HT-29 (cell line): ENCODE data around the gene BCAR3. TPM values are rescaled to one million over a fixed set of nuclear protein-coding genes. Genes with fewer than 3 reads are reported as not detected.

Source experiments
- DNase-seq: peaks from one replicate; pipeline ENCODE4 v3.0.0-alpha.2; 2015; ENCODE audit warnings: low spot score
- total RNA-seq: library from RNA; depleted of rRNA; stranded (reverse); fragments of >200 nt; shearing (Covaris generic); gene quantifications from 2 replicates; pipeline ENCODE4 v1.2.3, GENCODE V29; 2014

Gene BCAR3
- total RNA-seq, 1 experiment from 2014 or later = 49.4 TPM

DNA sequence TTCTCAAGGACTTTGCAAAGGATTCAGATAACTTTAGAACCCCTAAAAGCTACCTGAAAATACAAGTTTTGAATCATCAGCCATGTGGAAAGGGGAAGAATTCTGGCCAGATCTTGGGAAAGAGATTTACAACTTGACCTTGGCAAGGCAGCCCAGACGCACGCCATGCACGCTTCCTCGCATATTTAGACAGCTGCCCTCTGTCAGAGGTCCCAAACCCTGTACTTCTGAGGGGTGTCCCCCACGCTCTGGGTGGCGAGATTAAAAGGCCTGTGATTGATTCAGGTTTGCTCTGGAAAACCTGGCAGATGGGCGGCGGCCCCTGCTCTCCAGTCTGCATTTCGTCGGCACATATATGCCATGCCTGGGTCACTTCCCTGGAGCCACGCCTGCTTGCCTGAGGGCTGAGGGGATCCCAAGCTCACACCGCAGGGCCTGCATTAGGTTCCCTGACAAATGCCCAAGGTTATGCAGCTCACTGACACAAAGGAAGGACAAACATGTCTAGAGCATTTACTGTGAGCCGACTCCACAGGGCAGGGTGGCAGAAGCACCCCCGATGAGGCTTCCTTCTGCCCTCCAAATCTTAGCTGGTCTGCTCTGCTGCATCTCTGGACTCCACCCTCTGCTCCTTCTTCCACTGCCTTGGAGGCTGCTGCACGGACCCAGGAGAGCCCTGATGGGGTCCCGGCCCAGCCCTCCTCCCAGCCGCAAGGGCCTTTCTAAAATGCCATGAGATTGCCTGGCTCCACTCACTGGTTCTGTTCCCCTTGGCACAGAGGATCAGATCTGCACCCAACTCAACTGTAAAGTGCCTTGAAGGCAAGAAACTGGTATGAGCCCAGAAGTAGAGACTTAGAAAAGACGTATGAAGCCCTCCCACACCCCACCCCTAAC, 103.9 kb downstream of the BCAR3 start:
- no peak for DNase-seq

GRCh38 chr1:93576746-93577145, 104.9 kb downstream of the BCAR3 start:
- DNase-seq = no peak

GRCh38 chr1:93576346-93576745, 105.3 kb downstream of the BCAR3 start:
- no peak for DNase-seq

GRCh38 chr1:93575621-93576284, 105.9 kb downstream of the BCAR3 start:
- DNase-seq = no peak

DNA sequence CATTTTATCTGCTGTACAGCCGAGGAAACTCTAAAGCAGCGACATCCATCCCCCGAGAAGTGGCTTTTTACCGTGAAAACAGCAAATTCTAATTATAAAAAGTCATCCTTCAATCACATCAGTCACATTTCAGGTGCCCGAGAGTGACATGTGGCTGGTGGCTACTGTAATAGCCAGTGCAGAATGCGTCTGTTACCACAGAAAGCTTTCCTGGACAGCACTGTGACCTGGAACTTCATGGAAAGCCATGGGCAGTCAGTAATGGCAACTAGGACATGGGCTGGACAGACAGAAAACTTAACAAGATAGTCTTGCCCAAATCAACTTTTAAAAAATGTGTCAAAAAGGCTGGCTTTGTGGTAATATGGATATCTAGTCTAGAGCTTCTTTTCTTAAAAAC, 106.6 kb downstream of the BCAR3 start:
- DNase-seq = no peak

DNA sequence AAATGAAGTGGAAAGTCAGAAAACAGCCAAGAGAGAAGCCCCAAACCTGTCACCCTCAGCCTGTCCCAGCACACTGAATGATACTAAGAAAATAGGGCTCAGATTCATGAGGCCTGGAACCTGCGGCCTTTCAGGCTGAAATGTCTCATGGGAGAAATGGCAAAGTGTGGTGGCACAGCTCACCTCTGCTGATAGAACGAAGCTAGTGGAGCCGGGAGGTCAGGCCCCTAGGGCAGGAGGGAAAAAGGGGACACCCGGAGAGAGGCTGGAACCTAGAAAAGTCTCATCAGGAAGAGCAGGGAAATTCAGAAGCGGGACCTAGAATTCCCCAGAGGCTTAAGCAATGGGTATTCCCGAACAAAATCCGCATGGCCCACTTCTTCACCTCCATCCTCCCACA, 107.1 kb downstream of the BCAR3 start:
- DNase-seq = no peak

DNA sequence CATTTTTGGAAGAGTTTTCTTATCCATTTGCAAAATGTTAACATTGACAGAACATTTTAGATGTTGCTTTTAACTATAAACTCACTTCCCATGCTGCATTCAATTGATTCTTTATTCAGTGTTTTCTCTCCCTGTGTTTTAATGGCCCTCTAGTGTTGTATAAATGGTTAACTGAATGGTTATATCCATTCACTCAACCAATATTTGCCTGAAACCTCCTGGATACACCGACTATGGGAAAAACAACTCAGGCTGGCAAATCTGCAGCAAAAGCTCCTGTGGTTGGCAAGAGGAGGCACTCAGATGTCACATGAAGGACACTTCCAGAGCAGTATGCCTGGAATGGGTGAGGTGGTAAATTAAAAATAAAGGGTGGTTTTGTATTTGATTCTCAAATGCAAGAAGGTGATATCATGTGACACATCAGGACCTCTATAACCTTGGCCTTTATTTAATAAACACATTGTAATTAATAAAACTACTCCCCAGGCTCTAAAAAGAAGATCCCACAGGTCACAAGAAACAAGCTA, 107.6 kb downstream of the BCAR3 start:
- no peak for DNase-seq

DNA sequence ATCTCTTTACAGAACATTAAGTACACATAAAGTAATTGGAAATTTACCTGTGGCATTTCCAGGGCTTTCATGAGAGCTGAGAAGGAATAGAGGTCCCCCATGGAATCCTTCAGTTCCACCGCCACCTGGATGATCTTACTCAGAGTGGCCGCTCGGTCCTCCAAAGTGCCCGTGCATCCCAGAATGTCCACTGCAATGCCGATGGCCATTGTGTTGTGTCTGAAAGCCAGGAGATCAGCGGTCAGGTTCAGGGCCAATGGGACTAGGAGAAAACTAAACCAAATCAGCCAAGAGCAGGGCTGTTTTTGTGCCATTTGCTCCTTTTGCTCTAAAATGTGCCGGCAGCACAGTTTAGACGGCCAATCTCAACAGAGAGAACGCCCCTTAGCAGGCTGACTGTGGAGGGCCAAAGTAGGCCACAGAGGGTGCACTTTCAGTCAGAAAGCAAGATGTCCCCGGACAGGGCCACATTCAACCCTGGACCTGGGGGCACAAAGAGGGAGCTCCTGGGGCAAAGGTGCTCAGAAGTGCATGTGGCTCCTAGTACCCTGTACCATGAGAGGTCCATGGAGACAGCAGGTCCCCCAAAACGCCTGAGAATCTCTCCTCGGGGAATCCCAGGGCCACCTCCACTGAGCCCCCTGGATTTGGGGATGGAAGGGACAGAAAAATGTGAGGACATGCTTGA, 109.9 kb downstream of the BCAR3 start:
- DNase-seq = no peak

DNA sequence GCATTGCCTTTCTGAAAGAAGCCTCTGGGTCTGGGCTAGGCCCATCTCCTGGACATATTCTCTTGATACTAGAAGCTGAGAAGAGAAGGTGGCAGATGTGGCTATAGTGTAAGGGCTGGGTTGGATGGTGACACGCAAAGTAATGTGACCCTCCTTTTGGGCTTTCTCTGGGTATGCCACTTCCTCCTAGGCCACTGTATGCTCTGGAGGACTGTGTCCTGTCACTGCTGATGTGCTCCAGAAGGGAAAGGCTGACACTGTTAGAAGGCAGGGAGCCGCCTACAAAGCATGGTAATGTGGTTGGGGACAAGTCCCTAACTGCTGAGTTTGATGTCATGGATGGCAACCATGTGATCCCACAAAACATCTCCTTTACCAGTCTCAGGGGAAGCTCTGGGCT, 112.1 kb downstream of the BCAR3 start:
- no peak for DNase-seq

GRCh38 chr1:93567255-93567918, 114.2 kb downstream of the BCAR3 start:
- no peak for DNase-seq

- DNase-seq = no peak
Observed at GRCh38 chr1:93566227-93566626, 115.4 kb downstream of the BCAR3 start.

- DNase-seq = no peak
Observed at GRCh38 chr1:93565496-93566206, 116.0 kb downstream of the BCAR3 start.

DNA sequence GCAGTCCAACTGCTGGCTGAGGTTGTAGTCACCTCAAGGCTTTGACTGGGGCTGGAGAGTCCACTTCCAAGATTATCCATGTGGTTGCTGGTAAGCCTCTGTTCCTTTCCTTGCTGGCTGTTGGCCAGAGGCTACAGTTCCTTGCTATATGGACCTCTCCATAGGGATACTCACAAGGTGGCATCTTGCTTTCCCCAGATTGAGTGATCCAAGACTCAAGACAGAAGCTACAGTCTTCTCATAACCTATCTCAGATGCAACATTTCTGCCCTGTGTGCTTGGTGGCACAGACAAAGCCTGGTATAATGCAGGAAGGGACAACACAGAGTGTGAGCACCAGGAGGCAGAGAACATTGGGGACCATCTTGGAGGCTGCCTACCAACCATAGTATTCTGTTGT, 121.9 kb downstream of the BCAR3 start:
- no peak for DNase-seq

- DNase-seq = no peak
Observed at GRCh38 chr1:93559045-93559444, 122.6 kb downstream of the BCAR3 start.

- DNase-seq = peak; percentile 64
Observed at GRCh38 chr1:93556291-93556690, 125.3 kb downstream of the BCAR3 start.

GRCh38 chr1:93554883-93555872, 126.5 kb downstream of the BCAR3 start:
- peak; percentile 26 for DNase-seq

GRCh38 chr1:93553886-93554490, 127.6 kb downstream of the BCAR3 start:
- peak; percentile 92 for DNase-seq

GRCh38 chr1:93552741-93553455, 128.7 kb downstream of the BCAR3 start:
- DNase-seq = peak; percentile 41

DNA sequence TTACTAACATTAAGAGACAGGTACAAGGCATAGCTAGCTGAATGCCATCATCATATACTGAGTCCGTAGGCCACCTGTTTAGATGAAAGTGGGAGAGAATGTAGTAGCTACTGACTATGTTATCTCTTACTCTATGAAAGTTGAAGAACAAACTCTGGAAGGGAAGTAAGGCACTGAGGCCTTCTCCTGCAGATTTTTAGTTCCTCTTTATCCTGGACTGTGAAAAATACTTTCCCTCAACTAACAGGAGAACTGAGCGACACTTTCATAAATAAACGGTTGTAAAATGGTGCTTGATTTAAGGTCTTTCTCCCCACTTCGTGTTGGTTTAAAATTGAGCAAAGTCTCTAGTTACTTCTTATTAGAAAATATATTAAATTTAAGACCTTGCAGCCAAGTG, 131.8 kb downstream of the BCAR3 start:
- DNase-seq = no peak
